K562 (cell line): ENCODE results near the gene RITA1. TPM values are rescaled to one million over a fixed set of nuclear protein-coding genes. Genes with fewer than 3 reads are reported as not detected.

ENCODE experiments used
- ATAC-seq: fragments of 200-7000 bp; cut with Tn5 transposase; 3 replicates; pipeline ENCODE4 v1.9.1; 2020; ENCODE audit warnings: moderate library complexity
- Bru-seq: library from RNA; stranded (reverse); fragments of 400-500 nt; gene quantifications from one replicate; lab custom pipeline; 2021; lab: Mats Ljungman, UMichigan
- BruChase-seq, 2 experiments: library from RNA; stranded (reverse); fragments of 400-500 nt; gene quantifications; one replicate each; lab custom pipeline; 2021; lab: Mats Ljungman, UMichigan
- BruUV-seq: library from RNA; stranded (reverse); fragments of 400-500 nt; replicated peaks from 2 replicates; lab custom pipeline; 2021; lab: Mats Ljungman, UMichigan
- CTCF ChIA-PET: fragments of 300-600 bp; formaldehyde crosslinking; extraction: SDS; loops from one replicate; lab custom pipeline; 2021; ENCODE audit warnings: low intra/inter-chr PET ratio; lab: Yijun Ruan, JAX
- POLR2A ChIA-PET: fragments of 300-600, 350-650 bp; sonication (Branson Sonifier 250); formaldehyde crosslinking; extraction: SDS; loops from one replicate; lab custom pipeline; 2021; ENCODE audit warnings: antibody characterized with exemption, inconsistent platforms; lab: Yijun Ruan, JAX
- DNase-seq, 4 experiments: peaks; one replicate each; pipeline versions ENCODE4 v3.0.0 to v3.0.0-alpha.2; 2011 to 2018; ENCODE audit warnings: low spot score in 3 of 4, mixed read lengths in 3 of 4; ENCODE audit errors: extremely low read depth in 1 of 4
- FAIRE-seq: peaks from 2 replicates; lab custom pipeline; 2011; peaks lifted over from hg19 to GRCh38; lab: Jason Lieb, UNC
- H2AFZ ChIP-seq: 2 replicates; pipeline ENCODE4 v1.6.0; 2011; ENCODE audit warnings: low read depth, low read length, control low read depth, inconsistent platforms
- H3K27ac ChIP-seq: fragments of 200-600 bp; 3 replicates; pipeline ENCODE4 v1.8.0; 2011; ENCODE audit warnings: low read depth, mild to moderate bottlenecking, control low read depth, inconsistent platforms, low read length, moderate library complexity, mixed read lengths; ENCODE audit errors: extremely low read depth
- H3K27me3 ChIP-seq, 2 experiments: fragments of 300-600 bp in 1 of 2; 2 replicates in 1 of 2; 3 replicates in 1 of 2; pipeline versions ENCODE4 v1.6.0 to v1.8.0; 2011; ENCODE audit warnings: inconsistent platforms in 2 of 2, low read length in 2 of 2, mild to moderate bottlenecking in 1 of 2, mixed read lengths in 1 of 2, moderate library complexity in 1 of 2; ENCODE audit not compliant: control insufficient read depth in 2 of 2, insufficient read depth in 2 of 2
- H3K36me3 ChIP-seq: fragments of 300-600 bp; 3 replicates; pipeline ENCODE4 v1.8.0; 2011; ENCODE audit warnings: mild to moderate bottlenecking, low read length, inconsistent platforms; ENCODE audit not compliant: control insufficient read depth, insufficient read depth
- H3K4me1 ChIP-seq, 2 experiments: fragments of 200-600 bp in 1 of 2; replicated peaks in 1 of 2; 2 replicates in 1 of 2; 3 replicates in 1 of 2; pipeline versions ENCODE4 v1.5.1 to v1.8.0; 2011; ENCODE audit warnings: inconsistent platforms in 2 of 2, low read length in 2 of 2, mild to moderate bottlenecking in 1 of 2, mixed read lengths in 1 of 2, moderate library complexity in 1 of 2; ENCODE audit not compliant: control insufficient read depth in 2 of 2, insufficient read depth in 2 of 2
- H3K4me2 ChIP-seq: 2 replicates; pipeline ENCODE4 v1.6.1; 2011; ENCODE audit warnings: low read length, control low read depth, inconsistent platforms, mixed read lengths; ENCODE audit not compliant: insufficient read depth
- H3K4me3 ChIP-seq: fragments of 200-600 bp; sonication (generic), shearing (Covaris generic); 2 replicates; pipeline ENCODE4 v1.5.1; 2016; ENCODE audit warnings: control low read depth, inconsistent platforms
- H3K79me2 ChIP-seq: fragments of 200-600 bp; 3 replicates; pipeline ENCODE4 v1.8.0; 2011; ENCODE audit warnings: low read length, inconsistent platforms; ENCODE audit not compliant: control insufficient read depth, insufficient read depth
- H3K9ac ChIP-seq, 2 experiments: 2 replicates each; pipeline versions ENCODE4 v1.6.0 to v1.6.1; 2011; ENCODE audit warnings: low read depth in 2 of 2, low read length in 2 of 2, control low read depth in 1 of 2, inconsistent platforms in 1 of 2, mild to moderate bottlenecking in 1 of 2, mixed read lengths in 1 of 2; ENCODE audit not compliant: insufficient read depth in 1 of 2
- H3K9me1 ChIP-seq: one replicate; pipeline ENCODE4 v1.6.0; 2011; ENCODE audit warnings: inconsistent platforms, mild to moderate bottlenecking, low read length, moderate library complexity; ENCODE audit not compliant: control insufficient read depth, insufficient read depth
- H3K9me3 ChIP-seq: replicated peaks from 2 replicates; pipeline ENCODE4 v1.5.1; 2011; ENCODE audit warnings: low read depth, low read length, inconsistent platforms; ENCODE audit not compliant: control insufficient read depth, insufficient read depth
- H4K20me1 ChIP-seq: replicated peaks from 2 replicates; pipeline ENCODE4 v1.6.1; 2011; ENCODE audit warnings: low read length, inconsistent platforms, mixed read lengths; ENCODE audit not compliant: control insufficient read depth, insufficient read depth
- ATF1 ChIP-seq, 2 experiments: fragments of 450-650 bp in 1 of 2; IDR thresholded peaks; 2 replicates each; pipeline ENCODE4 v1.6.1; 2016; ENCODE audit warnings: missing compliant biosample characterization in 1 of 2, missing genetic modification characterization in 1 of 2
- CHD1 ChIP-seq: fragments of 200-600 bp; sonication (generic); IDR thresholded peaks from one replicate; pipeline ENCODE4 v1.6.1; 2012; ENCODE audit warnings: mild to moderate bottlenecking, moderate library complexity, low read length, inconsistent platforms
- ELF2 ChIP-seq: fragments of 250-450 bp; sonication (Bioruptor Pico); IDR thresholded peaks from 2 replicates; pipeline ENCODE4 v1.5.0; 2021; ENCODE audit warnings: mild to moderate bottlenecking
- GTF2F1 ChIP-seq: IDR thresholded peaks from 2 replicates; pipeline ENCODE4 v1.6.1; 2011; ENCODE audit warnings: low read depth, low read length, improper control_type of control experiment
- MNT ChIP-seq, 2 experiments: fragments of 450-650 bp; conservative IDR thresholded peaks; 2 replicates each; pipeline ENCODE4 v1.6.1; 2017; ENCODE audit warnings: mild to moderate bottlenecking in 2 of 2, moderate library complexity in 2 of 2
- NCOA4 ChIP-seq: fragments of 450-650 bp; IDR thresholded peaks from 2 replicates; pipeline ENCODE4 v1.6.1; 2018; ENCODE audit warnings: mild to moderate bottlenecking; ENCODE audit not compliant: partially characterized antibody
- ZBTB2 ChIP-seq: fragments of 450-650 bp; IDR thresholded peaks from 2 replicates; pipeline ENCODE4 v1.6.1; 2016; ENCODE audit warnings: antibody characterized with exemption
- ZEB2 ChIP-seq: fragments of 450-650 bp; IDR thresholded peaks from 2 replicates; pipeline ENCODE4 v1.6.1; 2016
- ZNF707 ChIP-seq: fragments of 250-450 bp; sonication (Bioruptor Pico); conservative IDR thresholded peaks from 2 replicates; pipeline ENCODE4 v1.8.0; 2022; ENCODE audit warnings: inconsistent platforms, mild to moderate bottlenecking, moderate library complexity
- WGBS: fragments of 100-300 bp; shearing (Covaris generic); methylation state at CpG from one replicate; pipeline ENCODE4 v1.1.6; 2016; ENCODE audit warnings: low coverage, mixed read lengths; ENCODE audit not compliant: insufficient coverage; ENCODE audit errors: missing lambda C conversion rate; 5-methylcytosine and 5-hydroxymethylcytosine counted together
- in situ Hi-C: fragments of 300-500 bp; cut with MboI; formaldehyde crosslinking; loops from 4 replicates; pipeline ENCODE4 v1.15.0; 2018; ENCODE audit warnings: inconsistent platforms, mixed read lengths
- intact Hi-C: fragments of 100-400 bp; cut with micrococcal nuclease; formaldehyde crosslinking; loops from 2 replicates; pipeline ENCODE4 v1.14.2; 2022
- long read RNA-seq, 3 experiments: library from polyadenylated mRNA in 2 of 3; library from RNA in 1 of 3; unstranded in 2 of 3; stranded (forward) in 1 of 3; transcript quantifications; one replicate each; pipeline ENCODE4 v2.0.0, GENCODE V29; 2019 to 2022
- polyA minus RNA-seq, 3 experiments: library from RNA; depleted of rRNA, polyadenylated mRNA; stranded (reverse); fragments of >200 nt; gene quantifications; 2 replicates each; pipeline ENCODE4 v1.2.3, GENCODE V29; 2011
- polyA plus RNA-seq, 8 experiments: library from polyadenylated mRNA; depleted of rRNA in 4 of 8; stranded (reverse) in 5 of 8; unstranded in 3 of 8; fragments of >200 nt; fragmentation: Nextera tagmentation in 2 of 8; fragmentation: Illumina TruSeq in 1 of 8; extraction: Ambion mirVana in 2 of 8; extraction: Trizol in 1 of 8; gene quantifications; 2 replicates each; pipeline versions ENCODE4 v1.2.1 to v1.2.3, GENCODE V29; 2011 to 2014; ENCODE audit warnings: inconsistent platforms in 1 of 8, missing spikeins in 1 of 8
- total RNA-seq, 7 experiments: library from RNA; depleted of rRNA in 6 of 7; stranded (reverse); fragments of >200 nt in 6 of 7; fragmentation: Illumina TruSeq in 2 of 7; extraction: Trizol in 2 of 7; gene quantifications; 2 replicates each; pipeline versions ENCODE4 v1.2.1 to v1.2.3, GENCODE V29; 2011 to 2021; ENCODE audit warnings: low replicate concordance in 1 of 7
- TF ChIP-seq, protein P1 (sequence below): fragments of 250-450 bp; sonication (Bioruptor Pico); IDR thresholded peaks from 2 replicates; pipeline ENCODE4 v1.4.0; 2020; ENCODE audit warnings: borderline replicate concordance

Gene RITA1
- total RNA-seq (2011; cell fraction: chromatin; rRNA removed; ENCODE audit: low replicate concordance) = 9.9 and 32.6 TPM in 2 replicates
- 18.9 and 25.0 TPM in 2 replicates for total RNA-seq (2011; cell fraction: nucleolus; rRNA removed)
- total RNA-seq (2011; cell fraction: nucleoplasm; rRNA removed) = 17.7 and 18.0 TPM in 2 replicates
- total RNA-seq (2014; rRNA removed) = 40.4 and 52.0 TPM in 2 replicates
- total RNA-seq (2014; rRNA removed; fragmentation: Illumina TruSeq; extraction: Trizol) = 12.7 and 15.6 TPM in 2 replicates
- total RNA-seq (2015; rRNA removed; fragmentation: Illumina TruSeq; extraction: Trizol) = 34.3 and 36.7 TPM in 2 replicates
- total RNA-seq (2021) = 34.9 and 38.9 TPM in 2 replicates
- 17.6 and 17.9 TPM in 2 replicates for polyA plus RNA-seq (2011; rRNA removed)
- polyA plus RNA-seq (2011; cell fraction: cytosol; rRNA removed) = 23.1 and 48.6 TPM in 2 replicates
- 10.9 and 15.7 TPM in 2 replicates for polyA plus RNA-seq (2011; cell fraction: nucleus; rRNA removed)
- 23.0 and 27.5 TPM in 2 replicates for polyA plus RNA-seq (2012)
- 18.0 and 27.7 TPM in 2 replicates for polyA plus RNA-seq (2014; fragmentation: Illumina TruSeq; extraction: Trizol)
- polyA plus RNA-seq (2014; fragmentation: Nextera tagmentation; extraction: Ambion mirVana) = 1 to 10 TPM; 2.8 to 3.5 TPM
- polyA plus RNA-seq (2014; rRNA removed) = 26.4 and 35.0 TPM in 2 replicates
- 10.0 and 13.0 TPM in 2 replicates for polyA minus RNA-seq (2011; rRNA and poly(A)+ RNA removed)
- 12.1 and 15.7 TPM in 2 replicates for polyA minus RNA-seq (2011; cell fraction: cytosol; rRNA and poly(A)+ RNA removed)
- polyA minus RNA-seq (2011; cell fraction: nucleus; rRNA and poly(A)+ RNA removed) = 11.0 and 11.4 TPM in 2 replicates
- percentile 73 among the genes with signal in this experiment for Bru-seq, nascent RNA
- percentile 61 among the genes with signal in this experiment for BruChase-seq, experiment 1, labeled RNA remaining after a 2-hour chase
- BruChase-seq, experiment 2, labeled RNA remaining after a 6-hour chase = percentile 61 among the genes with signal in this experiment
- long read RNA-seq, experiment 1, transcript RITA1-201 (4 exons, 2,053 nt) = major isoform, 58 of 102 reads
- long read RNA-seq, experiment 1, partial matches to known transcripts = 37 of 102 reads
- long read RNA-seq, experiment 1, other reads (novel, unspliced or antisense) = 1 of 102 reads
- long read RNA-seq, experiment 2, transcript RITA1-201 (4 exons, 2,053 nt) = major isoform, 42 of 60 reads
- long read RNA-seq, experiment 2, partial matches to known transcripts = 5 of 60 reads
- long read RNA-seq, experiment 2, other reads (novel, unspliced or antisense) = 11 of 60 reads
- long read RNA-seq, experiment 3, transcript RITA1-202 (4 exons, 2,041 nt) = minor isoform, 5 of 62 reads
- long read RNA-seq, experiment 3, transcript RITA1-201 (4 exons, 2,053 nt) = major isoform, 54 of 62 reads
- long read RNA-seq, experiment 3, partial matches to known transcripts = 2 of 62 reads
- long read RNA-seq, experiment 3, other reads (novel, unspliced or antisense) = 0 of 62 reads

DNA sequence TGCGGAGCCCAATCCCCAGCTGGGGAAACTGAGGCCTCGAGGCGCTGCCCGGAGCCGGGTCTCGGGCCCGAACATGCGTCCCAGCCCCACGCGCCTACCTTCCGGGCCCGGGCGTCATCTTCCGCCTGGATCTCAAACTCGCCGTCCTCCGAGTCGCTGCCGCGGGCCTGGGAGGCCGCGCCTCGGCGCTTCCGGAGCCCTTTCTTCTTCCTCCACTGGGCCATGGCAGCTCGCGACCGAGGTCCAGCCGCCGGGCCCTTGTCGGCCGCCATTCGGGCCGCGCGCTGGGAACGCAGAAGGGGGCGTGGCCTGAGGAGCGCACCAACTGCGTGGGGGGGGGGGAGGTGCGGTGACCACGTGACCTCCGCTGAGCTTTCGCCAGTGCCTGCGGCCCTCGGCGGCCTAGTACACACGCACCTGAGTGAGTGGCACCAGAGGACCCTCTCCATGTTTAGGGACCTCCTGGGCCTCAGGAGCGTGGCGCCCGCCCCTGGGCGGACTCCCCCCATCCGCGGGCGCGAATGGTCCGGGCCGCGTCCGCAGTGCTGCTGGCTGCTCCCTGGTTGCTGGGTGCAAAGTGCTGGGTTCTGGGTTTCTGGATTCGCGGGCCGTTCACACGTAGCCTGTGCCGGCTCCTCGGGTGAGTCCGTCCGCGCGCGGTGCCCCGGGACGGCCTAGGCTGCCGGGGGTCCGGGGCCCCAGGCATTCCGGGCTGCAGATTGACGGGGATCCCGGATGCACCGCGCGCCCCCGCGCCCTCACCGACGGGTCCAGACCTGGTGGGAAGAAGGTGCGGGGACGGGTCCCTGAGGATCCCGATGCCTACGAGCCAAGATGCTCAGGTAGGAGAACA, at the start of gene RITA1, which contains the start of gene DDX54:
Gene RITA1 (plus strand): TSS at position 542 of the 853 bp plus-strand sequence. CDS start 1,026 bp downstream, outside the sequence.
Gene DDX54 (minus strand): TSS at position 299 of the 853 bp plus-strand sequence. CDS start 27 bp downstream, at position 272.
- Histone ChIP-seq H3K4me2 (peak within 1 kb of the TSS; percentile 84), H3K27me3 (no peaks in the 10 kb centered on the region), H3K27ac (peak within 1 kb of the TSS; percentile 97), H2AFZ (peak within 1 kb of the TSS; percentile 97), H3K9ac (peak within 1 kb of the TSS; percentile 96 to 100), H3K9me1 (no peaks in the 10 kb centered on the region), H4K20me1 (peaks cover 3% of the 10 kb centered on the region; the same call in 1 of the 2 replicates), H3K4me1 (peaks cover 27 to 40% of the 10 kb centered on the region in 2 experiments; a peak in 4 of 5 replicates), H3K4me3 (peak within 1 kb of the TSS; percentile 91), H3K9me3 (no peaks in the 10 kb centered on the region), H3K79me2 (peaks cover 76% of the 10 kb centered on the region), H3K36me3 (peaks cover 58% of the 10 kb centered on the region)
- intact Hi-C loops = no loop called here
- peak; percentile 80 for ATAC-seq
- DNase-seq = peak; percentile 77 to 87 (median 80)
- CTCF ChIA-PET = no interaction called here
- FAIRE-seq = no peak
- BruUV-seq = no TSS peak
- in situ Hi-C loops = loop anchor here (25.0 kb wide), 1 partner anchor 227 kb away; the partner anchor contains the start of genes SDS and SDSL
- POLR2A ChIA-PET = interaction anchor here (0.6 to 1.5 kb wide), 5 partner anchors 48 to 931 kb away, joined by 3 read pairs; no protein-coding TSS in a partner anchor
- 0% methylated on average over 71 of the region's 89 CpGs for WGBS
- no peak for TF ChIP-seq ZNF707 (CRISPR knock-in tag)
- no peak for TF ChIP-seq NCOA4
- no peak for TF ChIP-seq CHD1
- peak; percentile 21; the same call in 1 of the 2 replicates for TF ChIP-seq GTF2F1
- no peak; the same call in 1 of the 2 replicates for TF ChIP-seq ZEB2
- TF ChIP-seq MNT (conservative IDR thresholded peaks at IDR 0.05) = peak; percentile 99 to 100
- TF ChIP-seq ZBTB2 = no peak
- TF ChIP-seq, protein P1, sequence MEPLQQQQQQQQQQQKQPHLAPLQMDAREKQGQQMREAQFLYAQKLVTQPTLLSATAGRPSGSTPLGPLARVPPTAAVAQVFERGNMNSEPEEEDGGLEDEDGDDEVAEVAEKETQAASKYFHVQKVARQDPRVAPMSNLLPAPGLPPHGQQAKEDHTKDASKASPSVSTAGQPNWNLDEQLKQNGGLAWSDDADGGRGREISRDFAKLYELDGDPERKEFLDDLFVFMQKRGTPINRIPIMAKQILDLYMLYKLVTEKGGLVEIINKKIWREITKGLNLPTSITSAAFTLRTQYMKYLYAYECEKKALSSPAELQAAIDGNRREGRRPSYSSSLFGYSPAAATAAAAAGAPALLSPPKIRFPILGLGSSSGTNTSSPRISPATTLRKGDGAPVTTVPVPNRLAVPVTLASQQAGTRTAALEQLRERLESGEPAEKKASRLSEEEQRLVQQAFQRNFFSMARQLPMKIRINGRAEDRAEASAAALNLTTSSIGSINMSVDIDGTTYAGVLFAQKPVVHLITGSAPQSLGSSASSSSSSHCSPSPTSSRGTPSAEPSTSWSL (CRISPR knock-in tag) = no peak
- no peak for TF ChIP-seq ATF1 (CRISPR knock-in tag; IDR thresholded peaks at IDR 0.05)
- TF ChIP-seq ATF1 (tag; IDR thresholded peaks at IDR 0.05) = peak; percentile 65; the same call in 1 of the 2 replicates
- no peak for TF ChIP-seq ELF2 (CRISPR knock-in tag)
